Activated CD4-positive, alpha-beta T cell treated with anti-CD3 and anti-CD28 coated beads, Interleukin-2, Interleukin-6, amounts not matched to agents 100 ng/mL and 50 ng/mL, durations not matched to agents 16 hours and 8 hours (primary cell): ENCODE results near the gene FAM193B.
"Not testable (repeated sequence)": the region's sequence is repeated elsewhere in the genome, so short reads cannot be mapped to it uniquely, and the experiment has no call there.

ENCODE experiments used
- DNase-seq: peaks from one replicate; pipeline ENCODE4 v3.0.0-alpha.2; 2020

Gene FAM193B

GRCh38 chr5:177497292-177498012 is 56.9 kb downstream of the FAM193B start, which contains the start of gene PDLIM7:
Gene PDLIM7 (minus strand): TSS chr5:177497604. CDS start chr5:177496512, 1,092 bp downstream.
- peak; percentile 97 for DNase-seq

DNA sequence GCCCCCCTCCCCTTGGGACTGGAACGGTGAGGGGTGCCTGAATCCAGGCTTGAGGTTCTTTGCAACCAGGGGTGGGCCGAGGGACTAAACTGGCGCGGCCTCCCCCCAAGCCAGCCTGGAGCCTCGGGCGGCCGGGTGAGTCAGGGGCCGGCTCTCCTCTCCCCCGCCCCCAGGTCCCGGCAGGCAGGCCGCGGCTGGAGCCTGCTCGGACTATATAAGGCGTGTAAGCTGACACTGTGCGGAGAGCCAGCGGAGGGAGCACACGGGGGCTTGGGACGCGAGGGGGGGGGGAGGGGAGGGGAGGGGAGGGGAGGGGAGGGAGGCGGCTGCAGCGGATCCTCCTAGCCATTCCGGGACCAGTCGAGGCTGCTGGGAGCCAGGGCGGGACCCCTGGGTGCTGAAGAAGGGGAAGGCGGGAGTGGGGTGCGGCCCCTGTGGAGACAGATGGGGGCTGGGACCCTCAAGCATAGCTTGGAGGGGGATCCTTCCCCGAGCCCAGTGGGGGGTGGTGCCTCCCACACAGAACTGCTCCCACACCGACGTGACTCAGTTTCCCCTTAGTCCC is 57.6 kb downstream of the FAM193B start:
- no peak for DNase-seq

DNA sequence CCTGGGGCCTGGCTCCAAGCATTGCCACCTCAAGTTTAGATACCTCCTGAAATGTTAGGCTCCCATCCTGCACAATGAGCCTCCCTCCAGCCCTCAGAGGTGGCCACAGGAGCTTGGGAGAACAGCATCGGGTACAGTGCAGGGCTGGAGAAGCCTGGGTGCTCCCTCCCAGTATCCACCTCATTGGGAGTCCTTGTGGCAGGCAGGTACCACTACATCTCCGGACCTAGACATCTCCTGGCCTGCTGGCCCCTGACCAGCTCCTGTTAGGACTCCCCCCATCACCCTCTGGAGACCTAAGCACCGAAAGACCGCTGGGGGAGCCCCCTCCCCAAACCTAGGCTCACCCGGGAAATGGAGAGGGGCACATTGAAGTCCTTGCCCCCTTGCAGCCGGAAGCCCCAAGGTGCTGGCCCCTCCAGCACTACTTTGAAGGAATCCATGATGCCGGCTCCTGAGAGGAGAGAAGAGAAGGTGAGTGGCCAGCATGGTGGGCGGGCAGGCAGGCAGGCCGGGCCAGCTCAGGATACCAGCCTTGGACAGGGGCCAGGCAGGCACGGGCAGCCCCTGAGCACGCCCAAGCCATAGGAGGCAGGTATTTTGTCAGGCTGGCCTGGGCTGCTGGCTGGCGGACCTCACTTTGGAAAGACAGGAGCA is 58.2 kb downstream of the FAM193B start:
- no peak for DNase-seq

DNA sequence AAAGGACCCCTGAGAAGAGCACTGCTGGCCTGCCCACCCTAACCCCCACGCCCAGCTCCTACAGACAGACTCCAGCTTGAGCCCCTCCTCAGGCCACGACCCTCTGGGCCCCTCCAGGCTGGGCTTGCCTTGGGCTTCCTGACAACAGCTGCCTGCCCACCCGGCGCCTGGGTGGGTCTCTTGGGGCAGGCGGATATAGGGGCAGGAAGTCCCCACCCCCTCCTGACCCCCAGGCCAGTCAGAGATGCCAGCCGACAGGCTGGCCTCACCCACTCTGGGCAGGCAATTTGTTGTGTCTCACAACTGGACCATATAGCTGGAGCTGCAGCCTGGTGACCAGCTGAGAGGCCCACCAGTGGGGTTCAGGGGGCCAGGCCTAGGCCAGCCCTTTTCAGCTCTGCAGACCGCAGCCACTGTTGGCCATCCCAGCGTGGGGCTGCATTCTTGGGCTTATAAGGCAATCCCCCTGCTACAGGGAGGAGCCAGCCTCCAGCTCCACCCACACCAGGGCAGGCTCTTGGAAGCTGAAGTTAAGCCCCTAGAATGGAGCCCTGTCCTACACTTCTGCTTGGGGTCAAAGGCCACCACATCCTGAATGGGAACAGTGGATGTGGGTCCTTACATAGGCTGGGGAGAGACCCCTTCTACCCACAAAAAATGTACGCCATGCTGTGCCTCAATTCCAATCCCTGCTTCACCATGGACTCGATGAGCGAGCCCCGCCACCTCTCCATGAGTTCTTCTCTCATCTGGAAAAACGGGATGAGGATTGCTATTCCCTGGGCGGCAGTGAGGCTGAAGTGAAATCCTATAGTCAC is 58.9 kb downstream of the FAM193B start:
- DNase-seq = no peak

DNA sequence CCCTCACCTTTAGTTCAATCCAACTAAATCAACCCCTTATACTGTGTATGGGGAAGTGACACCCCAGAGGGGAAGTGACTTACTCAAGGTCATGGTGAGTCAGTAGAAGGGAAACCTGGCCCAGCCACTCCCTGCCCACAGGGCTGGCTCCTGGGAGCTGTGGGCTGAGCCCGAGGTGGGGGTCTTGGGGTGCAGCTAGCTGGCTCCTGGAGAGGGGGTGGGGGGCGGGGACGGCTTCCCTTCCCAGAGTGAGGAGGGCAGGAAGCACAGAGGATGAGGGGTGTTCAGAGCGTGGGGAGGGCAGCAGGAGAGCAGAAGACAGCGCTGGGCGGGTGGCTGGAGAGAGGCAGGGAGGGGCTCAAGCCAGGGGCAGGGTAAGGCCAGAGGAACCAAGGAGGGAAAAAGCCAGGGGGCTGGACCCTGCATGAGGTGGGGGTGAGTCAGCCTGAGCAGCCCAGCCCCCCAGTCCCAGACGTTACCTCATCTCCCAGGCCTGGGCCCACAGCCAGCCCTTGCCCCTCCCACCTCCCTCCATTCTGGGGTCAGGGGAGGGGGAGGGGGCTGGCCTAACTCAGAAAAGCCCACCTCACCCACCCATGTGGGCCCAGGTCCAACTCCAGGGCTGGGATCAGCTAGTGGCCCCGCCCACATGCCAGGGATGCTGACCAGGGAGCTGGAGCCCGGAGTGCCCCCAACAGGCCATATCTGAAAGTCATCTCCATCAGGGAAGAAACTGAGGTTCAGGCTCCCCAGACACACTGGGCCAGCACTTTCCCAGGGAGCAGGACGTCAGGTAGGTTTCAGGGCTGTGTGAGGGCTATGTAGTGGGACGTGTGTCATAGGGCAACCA is 59.8 kb downstream of the FAM193B start:
- DNase-seq = peak; percentile 56

DNA sequence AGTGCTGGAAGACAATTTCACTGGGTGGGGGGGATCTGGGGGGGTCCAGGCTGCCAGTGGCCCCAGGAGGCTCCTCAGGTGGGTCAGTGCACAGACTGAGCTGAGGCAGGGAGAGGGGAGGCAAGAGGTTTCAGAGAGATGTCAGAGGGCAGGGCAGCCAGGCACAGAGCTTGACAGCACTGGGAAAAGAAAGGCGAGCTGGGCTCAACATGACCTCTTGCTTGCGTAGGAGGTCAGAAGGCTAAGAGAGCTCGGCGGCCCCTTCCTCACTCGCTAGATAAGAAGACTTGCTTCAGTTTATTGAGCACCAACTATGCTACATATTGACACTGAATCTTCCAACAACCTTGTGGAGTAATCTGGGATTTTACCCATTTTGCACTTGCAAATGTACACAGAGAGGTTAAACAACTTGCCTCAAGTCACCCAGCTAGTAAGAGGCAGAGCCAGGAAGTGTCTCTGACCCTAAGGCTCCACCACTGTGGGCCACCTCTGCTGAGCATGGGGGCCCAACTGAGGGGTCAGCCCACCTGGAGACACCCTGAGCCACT is 60.5 kb downstream of the FAM193B start:
- no peak for DNase-seq

- no peak for DNase-seq
Observed at GRCh38 chr5:177492841-177493240, 61.5 kb downstream of the FAM193B start.

DNA sequence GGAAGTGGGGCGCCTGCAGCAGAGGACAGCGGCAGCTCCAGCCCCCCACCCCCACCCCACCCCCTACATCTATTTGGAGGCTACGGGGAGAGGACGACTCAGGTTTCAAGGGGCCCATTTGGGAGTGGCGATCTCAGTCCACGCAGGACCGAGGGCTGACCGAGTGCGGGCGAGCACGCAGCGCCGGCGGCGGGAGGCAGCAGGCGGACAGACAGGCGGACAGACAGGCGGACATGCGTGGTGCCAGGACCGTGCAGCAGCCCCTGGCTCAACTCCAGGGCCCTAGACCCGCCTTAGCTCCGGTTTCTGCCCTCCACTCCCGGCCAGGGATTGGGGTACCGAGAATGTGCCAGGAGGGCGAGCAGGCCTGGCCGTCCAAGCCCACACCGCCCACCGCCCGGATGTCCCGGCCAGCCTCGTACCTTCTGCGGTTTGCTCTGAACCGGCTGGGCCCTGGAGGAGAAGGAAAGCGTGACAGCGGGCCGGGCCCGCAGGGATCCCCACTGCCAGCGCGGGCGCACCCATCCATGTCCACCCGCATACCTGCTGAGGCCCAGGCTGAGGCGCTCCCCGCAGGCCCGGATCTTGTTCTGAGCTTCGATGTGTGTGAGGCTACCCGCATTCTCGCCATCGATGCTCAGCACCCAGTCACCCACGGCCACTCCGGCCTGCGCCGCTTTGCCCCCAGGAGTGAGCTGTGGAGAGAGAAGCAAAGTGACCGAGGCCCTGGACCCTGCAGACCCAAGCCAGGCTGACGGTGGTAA is 62.2 kb downstream of the FAM193B start:
- DNase-seq = no peak

DNA sequence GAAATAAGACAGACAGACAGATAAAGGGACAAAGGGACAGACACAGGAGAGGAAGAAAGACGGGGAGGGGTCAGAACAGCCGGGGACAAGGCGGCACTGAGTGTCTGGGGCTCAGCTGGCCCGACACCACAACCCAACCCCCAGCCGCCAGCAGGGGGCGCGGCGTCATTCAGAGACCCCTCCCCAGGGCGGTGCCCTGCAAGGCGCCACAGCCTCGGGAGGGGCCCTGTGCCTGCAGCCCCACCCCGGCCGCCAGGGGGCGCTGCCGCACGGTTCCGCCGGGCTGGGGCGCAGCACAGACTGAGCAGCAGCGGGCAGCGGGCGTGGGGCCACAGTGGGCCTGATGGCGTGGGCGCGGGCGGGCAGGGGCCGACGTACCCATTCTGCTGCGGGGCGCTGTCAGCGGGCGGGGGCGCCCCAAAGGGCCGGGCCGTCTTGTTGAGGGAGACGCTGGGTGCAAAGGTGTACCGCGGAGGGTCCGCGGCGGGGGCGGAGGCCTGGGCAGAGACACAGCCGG is 62.9 kb downstream of the FAM193B start:
- DNase-seq = peak; percentile 57

DNA sequence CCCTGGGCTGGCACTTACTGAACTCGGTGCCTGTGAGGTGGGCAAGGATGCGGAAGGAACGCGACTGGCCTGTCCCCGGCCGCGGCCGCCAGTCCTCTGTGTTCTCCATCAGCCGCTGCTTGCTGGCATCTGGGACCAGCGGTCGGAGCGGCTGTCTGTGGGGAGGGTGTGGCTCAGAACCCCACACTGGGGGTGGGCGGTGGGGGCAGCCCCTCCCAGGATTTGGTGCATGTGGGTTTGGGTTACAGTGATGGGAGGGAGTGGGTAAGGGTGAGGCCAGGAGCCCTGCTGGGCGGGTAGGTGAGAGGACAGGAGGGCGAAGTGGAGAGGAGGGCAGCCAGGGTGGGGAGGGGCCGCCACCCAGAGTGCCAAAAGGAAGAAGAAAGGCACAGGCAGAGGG is 63.4 kb downstream of the FAM193B start:
- no peak for DNase-seq

GRCh38 chr5:177490311-177490991 is 63.9 kb downstream of the FAM193B start:
- no peak for DNase-seq

- DNase-seq = no peak
Observed at GRCh38 chr5:177489119-177489716, 65.1 kb downstream of the FAM193B start.

- DNase-seq = no peak
Observed at GRCh38 chr5:177487975-177488374, 66.4 kb downstream of the FAM193B start.

- DNase-seq = no peak
Observed at GRCh38 chr5:177487144-177487543, 67.2 kb downstream of the FAM193B start.

- no peak for DNase-seq
Observed at GRCh38 chr5:177486256-177486655, 68.1 kb downstream of the FAM193B start.

DNA sequence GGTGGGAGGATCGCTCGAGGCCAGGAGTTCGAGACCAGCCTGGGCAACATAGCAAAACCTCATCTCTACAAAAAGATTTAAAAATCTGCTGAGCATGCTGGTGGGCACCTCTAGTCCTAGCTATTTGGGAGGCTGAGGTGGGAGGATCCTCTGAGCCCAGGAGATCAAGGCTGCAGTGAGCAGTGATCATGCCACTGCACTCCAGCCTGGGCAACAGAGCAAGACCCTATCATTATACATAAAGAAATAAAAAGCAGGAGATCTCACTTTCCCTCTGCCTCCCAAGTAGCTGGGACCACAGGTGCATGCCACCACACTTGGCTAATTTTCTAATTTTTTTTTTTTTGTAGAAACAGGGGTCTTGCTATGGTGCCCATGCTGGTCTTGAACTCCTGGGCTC is 68.6 kb downstream of the FAM193B start:
- DNase-seq = not testable (repeated sequence)

DNA sequence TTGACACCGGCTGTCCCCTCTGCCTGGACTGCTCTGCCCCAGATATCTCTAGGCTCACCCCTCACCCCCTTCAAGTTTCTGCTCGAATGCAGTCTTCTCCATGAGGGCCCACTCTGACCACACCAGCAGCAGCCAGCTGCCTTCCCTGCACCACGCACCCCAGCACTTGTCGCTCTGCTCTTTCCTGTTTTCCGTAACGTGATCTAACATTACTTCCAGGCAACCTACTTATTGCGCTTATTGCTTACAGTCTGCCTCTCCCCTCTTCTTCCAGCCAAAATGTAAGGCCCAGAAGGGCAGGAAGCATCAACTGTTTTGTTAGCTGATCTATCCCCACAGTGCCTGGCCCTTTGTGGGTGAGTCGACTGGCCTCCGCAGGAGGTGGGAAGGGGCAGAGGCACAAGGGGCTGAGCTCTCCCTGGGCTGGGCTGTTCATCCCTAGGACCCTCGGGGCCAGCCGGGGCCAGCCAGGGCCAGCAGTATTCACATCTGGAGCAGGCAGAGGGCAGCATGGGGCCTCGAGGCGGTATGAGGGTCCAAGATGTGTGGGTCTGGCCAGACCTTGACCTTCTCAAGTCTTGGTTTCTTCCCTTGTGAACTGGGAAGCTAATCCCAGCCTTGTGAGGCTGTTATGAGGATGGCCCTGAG is 69.3 kb downstream of the FAM193B start:
- no peak for DNase-seq

DNA sequence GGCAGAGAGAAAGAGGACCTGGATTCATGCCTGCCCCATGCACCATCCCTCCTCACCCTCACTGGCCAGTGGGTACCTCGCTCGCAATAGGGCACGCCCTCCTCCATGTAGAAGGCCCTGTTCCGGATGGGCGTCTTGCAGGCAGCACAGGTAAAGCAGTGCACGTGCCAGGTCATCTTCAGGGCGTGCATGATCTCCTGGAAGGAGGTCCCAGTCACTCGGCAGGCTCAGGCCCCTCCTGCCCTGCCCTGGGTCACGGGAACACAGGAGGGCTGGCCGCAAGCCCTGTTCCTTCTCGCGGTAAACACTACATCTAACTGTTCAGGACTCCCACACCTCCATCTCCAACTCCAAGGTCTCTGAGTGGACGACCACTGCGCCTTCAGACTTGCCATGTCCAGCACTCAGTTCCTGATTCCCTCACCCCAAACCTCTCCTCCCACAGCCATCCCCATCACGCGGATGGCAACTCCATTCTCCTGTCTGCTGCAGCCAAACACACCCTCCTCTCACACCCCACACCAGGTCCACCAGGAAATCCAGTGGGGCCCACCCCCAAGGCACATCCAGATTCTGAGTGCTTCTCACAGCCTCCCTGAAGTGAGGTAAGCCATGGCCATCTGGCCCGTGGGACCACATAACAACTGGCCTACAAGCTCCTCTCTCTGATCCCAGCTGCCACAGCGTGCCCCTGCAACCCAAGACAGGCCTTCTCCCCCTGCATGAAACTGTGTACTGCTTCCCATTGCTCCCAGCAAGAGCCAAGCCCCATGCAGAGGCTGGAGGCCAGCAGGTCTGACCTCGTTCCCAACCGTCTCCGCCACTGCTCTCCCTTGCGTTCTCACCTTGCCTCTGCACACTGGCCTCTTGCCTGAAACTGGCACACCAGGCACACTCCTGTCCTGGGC is 70.1 kb downstream of the FAM193B start:
- DNase-seq = no peak
